BJ (cell line): ENCODE results near the gene DAPK2. TPM values are rescaled to one million over a fixed set of nuclear protein-coding genes. Genes with fewer than 3 reads are reported as not detected.

ENCODE experiments used
- CTCF ChIA-PET: fragments of 350-600 bp; formaldehyde crosslinking; extraction: SDS; loops from one replicate; lab custom pipeline; 2021; ENCODE audit warnings: antibody characterized with exemption, inconsistent platforms; lab: Yijun Ruan, JAX
- POLR2A ChIA-PET: fragments of 300-600 bp; sonication (Branson Sonifier 250); formaldehyde crosslinking; extraction: SDS; loops from one replicate; lab custom pipeline; 2021; ENCODE audit warnings: antibody characterized with exemption; lab: Charles Lee
- DNase-seq: peaks from one replicate; pipeline ENCODE4 v3.0.0-alpha.2; 2011; ENCODE audit warnings: low read depth
- H3K27me3 ChIP-seq: 2 replicates; pipeline ENCODE4 v1.6.0; 2011; ENCODE audit warnings: low read length; ENCODE audit not compliant: control insufficient read depth, insufficient read depth
- H3K36me3 ChIP-seq: 2 replicates; pipeline ENCODE4 v1.5.1; 2011; ENCODE audit warnings: low read length; ENCODE audit not compliant: control insufficient read depth, insufficient read depth
- H3K4me3 ChIP-seq: 2 replicates; pipeline ENCODE4 v1.5.1; 2011; ENCODE audit warnings: low read depth, mild to moderate bottlenecking, control low read depth, low read length
- CTCF ChIP-seq: IDR thresholded peaks from 2 replicates; pipeline ENCODE4 v1.5.1; 2011; ENCODE audit warnings: low read depth, mild to moderate bottlenecking, control low read depth, inconsistent platforms, low read length, moderate library complexity; ENCODE audit not compliant: insufficient read depth
- polyA plus RNA-seq: library from polyadenylated mRNA; depleted of rRNA; stranded (reverse); fragments of >200 nt; gene quantifications from 2 replicates; pipeline ENCODE4 v1.2.3, GENCODE V29; 2011

Gene DAPK2
- polyA plus RNA-seq, 1 experiment = 12.4 TPM

- ChIA-PET CTCF (interaction anchor here (1.0 to 2.4 kb wide), 3 partner anchors 9 to 16 kb away, joined by 4 to 8 read pairs (median 7); no protein-coding TSS in a partner anchor), POLR2A (no interaction called here)
- no peak for TF ChIP-seq CTCF
- no peaks in the 10 kb centered on the region; the same call in none of the 2 replicates for H3K36me3 ChIP-seq
- no peak for DNase-seq
- H3K4me3 ChIP-seq = no peak overlapping the region
- H3K27me3 ChIP-seq = no peaks in the 10 kb centered on the region
Measured at GRCh38 chr15:63933522-63933921, 112.8 kb downstream of the DAPK2 start.

GRCh38 chr15:63931556-63931955 is 114.7 kb downstream of the DAPK2 start:
- peaks cover 1% of the 10 kb centered on the region for H3K36me3 ChIP-seq
- POLR2A ChIA-PET = no interaction called here
- no peak for DNase-seq
- CTCF ChIA-PET = interaction anchor here (0.6 to 2.4 kb wide), 4 partner anchors 9 to 19 kb away, joined by 3 to 8 read pairs (median 4); no protein-coding TSS in a partner anchor
- H3K27me3 ChIP-seq = no peaks in the 10 kb centered on the region
- no peak overlapping the region for H3K4me3 ChIP-seq
- TF ChIP-seq CTCF = no peak

- CTCF ChIA-PET = interaction anchor here (0.8 to 1.2 kb wide), 3 partner anchors 16 to 272 kb away, joined by 3 read pairs; no protein-coding TSS in a partner anchor
- no peak for DNase-seq
- POLR2A ChIA-PET = no interaction called here
Measured at GRCh38 chr15:63930034-63930433, 116.3 kb downstream of the DAPK2 start.

GRCh38 chr15:63928185-63928842 is 118.0 kb downstream of the DAPK2 start:
- no peak overlapping the region for H3K4me3 ChIP-seq
- H3K36me3 ChIP-seq = peaks cover 2% of the 10 kb centered on the region
- no peaks in the 10 kb centered on the region for H3K27me3 ChIP-seq
- ChIA-PET CTCF (interaction anchor here (0.6 to 1.8 kb wide), 5 partner anchors 9 to 128 kb away, joined by 3 to 8 read pairs (median 3); partner anchors contain the start of gene DAPK2), POLR2A (no interaction called here)
- DNase-seq = no peak
- TF ChIP-seq CTCF = no peak

More at GRCh38 chr15:63930034-63930433, 116.3 kb downstream of the DAPK2 start:
- TF ChIP-seq CTCF = no peak
- H3K36me3 ChIP-seq = peaks cover 1% of the 10 kb centered on the region
- H3K27me3 ChIP-seq = no peaks in the 10 kb centered on the region
- no peak overlapping the region for H3K4me3 ChIP-seq
